Progenitor cell of endocrine pancreas (in vitro differentiated cells): Measurements from ENCODE around the gene CNTNAP4. TPM values are rescaled to one million over a fixed set of nuclear protein-coding genes. Genes with fewer than 3 reads are reported as not detected.

Experiments
- DNase-seq: peaks from one replicate; pipeline ENCODE4 v3.0.0; 2021; ENCODE audit warnings: low spot score; ENCODE audit not compliant: unreplicated experiment
- H3K27ac Mint-ChIP-seq: 2 replicates; pipeline ENCODE4 v1.8.0; 2021; ENCODE audit warnings: mild to moderate bottlenecking, moderate library complexity, mixed read lengths
- H3K27me3 Mint-ChIP-seq: 2 replicates; pipeline ENCODE4 v1.8.0; 2021; ENCODE audit warnings: mixed read lengths
- H3K36me3 Mint-ChIP-seq: 2 replicates; pipeline ENCODE4 v1.8.0; 2022; ENCODE audit warnings: mixed read lengths; ENCODE audit not compliant: insufficient read depth
- H3K4me1 Mint-ChIP-seq: 2 replicates; pipeline ENCODE4 v1.8.0; 2021; ENCODE audit warnings: low read depth, mixed read lengths
- H3K4me3 Mint-ChIP-seq: 2 replicates; pipeline ENCODE4 v1.8.0; 2021; ENCODE audit warnings: low read depth, mild to moderate bottlenecking, moderate library complexity, mixed read lengths
- H3K9me3 Mint-ChIP-seq: 2 replicates; pipeline ENCODE4 v1.8.0; 2021; ENCODE audit warnings: low read depth, mixed read lengths
- total RNA-seq: library from RNA; stranded (reverse); gene quantifications from 2 replicates; pipeline ENCODE4 v1.2.1, GENCODE V29; 2021
- TF ChIP-seq, protein P1 (sequence below): fragments of 200-600 bp; sonication (generic); IDR thresholded peaks from one replicate; pipeline ENCODE4 v1.5.0; 2021; ENCODE audit warnings: antibody characterized with exemption, mild to moderate bottlenecking; ENCODE audit not compliant: unreplicated experiment

The CNTNAP4 gene
- total RNA-seq, 1 donor from 2014 or later = 0.74 TPM

GRCh38 chr16:76346210-76346609, 69.0 kb downstream of the CNTNAP4 start:
- DNase-seq = no peak
- TF ChIP-seq, protein P1, sequence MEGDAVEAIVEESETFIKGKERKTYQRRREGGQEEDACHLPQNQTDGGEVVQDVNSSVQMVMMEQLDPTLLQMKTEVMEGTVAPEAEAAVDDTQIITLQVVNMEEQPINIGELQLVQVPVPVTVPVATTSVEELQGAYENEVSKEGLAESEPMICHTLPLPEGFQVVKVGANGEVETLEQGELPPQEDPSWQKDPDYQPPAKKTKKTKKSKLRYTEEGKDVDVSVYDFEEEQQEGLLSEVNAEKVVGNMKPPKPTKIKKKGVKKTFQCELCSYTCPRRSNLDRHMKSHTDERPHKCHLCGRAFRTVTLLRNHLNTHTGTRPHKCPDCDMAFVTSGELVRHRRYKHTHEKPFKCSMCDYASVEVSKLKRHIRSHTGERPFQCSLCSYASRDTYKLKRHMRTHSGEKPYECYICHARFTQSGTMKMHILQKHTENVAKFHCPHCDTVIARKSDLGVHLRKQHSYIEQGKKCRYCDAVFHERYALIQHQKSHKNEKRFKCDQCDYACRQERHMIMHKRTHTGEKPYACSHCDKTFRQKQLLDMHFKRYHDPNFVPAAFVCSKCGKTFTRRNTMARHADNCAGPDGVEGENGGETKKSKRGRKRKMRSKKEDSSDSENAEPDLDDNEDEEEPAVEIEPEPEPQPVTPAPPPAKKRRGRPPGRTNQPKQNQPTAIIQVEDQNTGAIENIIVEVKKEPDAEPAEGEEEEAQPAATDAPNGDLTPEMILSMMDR = no peak
- H3K27me3 Mint-ChIP-seq = no peaks in the 10 kb centered on the region
- H3K36me3 Mint-ChIP-seq = no peaks in the 10 kb centered on the region
- H3K9me3 Mint-ChIP-seq = no peaks in the 10 kb centered on the region
- H3K27ac Mint-ChIP-seq = no peak overlapping the region
- no peak overlapping the region for H3K4me3 Mint-ChIP-seq
- H3K4me1 Mint-ChIP-seq = no peaks in the 10 kb centered on the region

GRCh38 chr16:76351441-76351840, 74.2 kb downstream of the CNTNAP4 start:
- Mint-ChIP-seq H3K27ac (no peak overlapping the region), H3K9me3 (no peaks in the 10 kb centered on the region), H3K27me3 (no peaks in the 10 kb centered on the region), H3K4me1 (no peaks in the 10 kb centered on the region), H3K4me3 (no peak overlapping the region), H3K36me3 (no peaks in the 10 kb centered on the region)
- DNase-seq = no peak
- TF ChIP-seq, protein P1 = no peak

- DNase-seq = no peak
- TF ChIP-seq, protein P1 = no peak
- Mint-ChIP-seq H3K27ac (no peak overlapping the region), H3K36me3 (peaks cover 1% of the 10 kb centered on the region), H3K27me3 (no peaks in the 10 kb centered on the region), H3K4me1 (peaks cover 1% of the 10 kb centered on the region), H3K9me3 (peaks cover 12% of the 10 kb centered on the region), H3K4me3 (no peak overlapping the region)
These were observed 83.2 kb downstream of the CNTNAP4 start for GRCh38 chr16:76360404-76360803.

DNA sequence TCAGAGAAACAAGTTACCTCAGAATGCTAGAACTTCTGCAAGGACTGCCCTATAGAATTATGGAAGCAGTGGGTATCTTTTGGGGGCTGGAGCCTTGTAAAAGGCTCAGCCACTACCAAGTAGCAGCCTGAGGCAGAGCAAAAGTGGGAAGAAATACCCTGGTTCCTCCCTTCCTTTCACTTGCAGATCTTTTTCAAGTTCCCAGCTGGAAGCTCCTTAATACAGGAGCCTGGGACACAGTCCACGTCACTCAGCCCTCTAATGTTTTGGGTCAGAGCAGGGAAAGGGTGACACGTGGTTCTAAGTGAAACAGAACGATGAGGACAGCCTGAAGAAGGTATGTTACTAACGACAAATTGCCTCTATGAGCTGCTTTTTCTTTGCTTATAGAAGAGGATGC, 93.1 kb downstream of the CNTNAP4 start:
- Mint-ChIP-seq H3K27ac (no peak overlapping the region), H3K9me3 (no peaks in the 10 kb centered on the region), H3K36me3 (no peaks in the 10 kb centered on the region), H3K27me3 (no peaks in the 10 kb centered on the region), H3K4me3 (no peak overlapping the region), H3K4me1 (no peaks in the 10 kb centered on the region)
- TF ChIP-seq, protein P1 = no peak
- DNase-seq = no peak

GRCh38 chr16:76371441-76371840, 94.2 kb downstream of the CNTNAP4 start:
- DNase-seq = no peak
- Mint-ChIP-seq H3K27ac (no peak overlapping the region), H3K36me3 (no peaks in the 10 kb centered on the region), H3K4me3 (no peak overlapping the region), H3K4me1 (no peaks in the 10 kb centered on the region), H3K27me3 (no peaks in the 10 kb centered on the region), H3K9me3 (no peaks in the 10 kb centered on the region)
- TF ChIP-seq, protein P1 = no peak

GRCh38 chr16:76373998-76374397, 96.8 kb downstream of the CNTNAP4 start:
- no peaks in the 10 kb centered on the region for H3K36me3 Mint-ChIP-seq
- TF ChIP-seq, protein P1 = no peak
- no peak for DNase-seq
- H3K9me3 Mint-ChIP-seq = no peaks in the 10 kb centered on the region
- H3K27me3 Mint-ChIP-seq = no peaks in the 10 kb centered on the region
- H3K4me3 Mint-ChIP-seq = no peak overlapping the region
- H3K27ac Mint-ChIP-seq = no peak overlapping the region
- no peaks in the 10 kb centered on the region for H3K4me1 Mint-ChIP-seq
